HFFc6 (cell line): ENCODE data around the gene CELF5. TPM values are rescaled to one million over a fixed set of nuclear protein-coding genes. Genes with fewer than 3 reads are reported as not detected.

Experiments
- DNase-seq: peaks from one replicate; pipeline ENCODE4 v3.0.0-alpha.2; 2018
- H3K27ac Mint-ChIP-seq: 2 replicates; pipeline ENCODE4 v1.8.0; 2020; ENCODE audit warnings: mild to moderate bottlenecking, mixed read lengths
- H3K27me3 Mint-ChIP-seq: 2 replicates; pipeline ENCODE4 v1.8.0; 2021; ENCODE audit warnings: mild to moderate bottlenecking, moderate library complexity, mixed read lengths; ENCODE audit not compliant: insufficient read depth
- H3K36me3 Mint-ChIP-seq: 2 replicates; pipeline ENCODE4 v1.8.0; 2021; ENCODE audit warnings: low read depth, mixed read lengths
- H3K4me1 Mint-ChIP-seq: 2 replicates; pipeline ENCODE4 v1.8.0; 2020; ENCODE audit warnings: low read depth, mixed read lengths
- H3K4me3 Mint-ChIP-seq: 2 replicates; pipeline ENCODE4 v1.8.0; 2020; ENCODE audit warnings: mild to moderate bottlenecking, moderate library complexity, mixed read lengths
- H3K9me3 Mint-ChIP-seq: 2 replicates; pipeline ENCODE4 v1.8.0; 2020; ENCODE audit warnings: mild to moderate bottlenecking, mixed read lengths
- total RNA-seq, 6 experiments: library from RNA; stranded (reverse); fragmentation: NEBNext Ultra II Directional; extraction: Animal tissue kit (Norgen Biotek cat#: 25700); gene quantifications; 2 replicates in 1 of 6; 3 replicates in 5 of 6; pipeline ENCODE4 v1.2.3, GENCODE V29; 2021
- TF ChIP-seq, protein P1 (sequence below): fragments of 200-600 bp; sonication (generic); IDR thresholded peaks from 2 replicates; pipeline ENCODE4 v1.5.0; 2021; ENCODE audit warnings: antibody characterized with exemption, mild to moderate bottlenecking

CELF5 gene
- total RNA-seq, 6 experiments from 2014 or later = 0.20 to 0.46 (median 0.30) TPM; not detected in 3

- Mint-ChIP-seq H3K4me3 (no peak overlapping the region), H3K4me1 (peaks cover 5% of the 10 kb centered on the region), H3K9me3 (no peaks in the 10 kb centered on the region), H3K27ac (no peak overlapping the region), H3K27me3 (no peaks in the 10 kb centered on the region), H3K36me3 (0 out of 2 replicates have a peak, but pooled peaks cover 6% of the 10 kb centered on the region)
- TF ChIP-seq, protein P1, sequence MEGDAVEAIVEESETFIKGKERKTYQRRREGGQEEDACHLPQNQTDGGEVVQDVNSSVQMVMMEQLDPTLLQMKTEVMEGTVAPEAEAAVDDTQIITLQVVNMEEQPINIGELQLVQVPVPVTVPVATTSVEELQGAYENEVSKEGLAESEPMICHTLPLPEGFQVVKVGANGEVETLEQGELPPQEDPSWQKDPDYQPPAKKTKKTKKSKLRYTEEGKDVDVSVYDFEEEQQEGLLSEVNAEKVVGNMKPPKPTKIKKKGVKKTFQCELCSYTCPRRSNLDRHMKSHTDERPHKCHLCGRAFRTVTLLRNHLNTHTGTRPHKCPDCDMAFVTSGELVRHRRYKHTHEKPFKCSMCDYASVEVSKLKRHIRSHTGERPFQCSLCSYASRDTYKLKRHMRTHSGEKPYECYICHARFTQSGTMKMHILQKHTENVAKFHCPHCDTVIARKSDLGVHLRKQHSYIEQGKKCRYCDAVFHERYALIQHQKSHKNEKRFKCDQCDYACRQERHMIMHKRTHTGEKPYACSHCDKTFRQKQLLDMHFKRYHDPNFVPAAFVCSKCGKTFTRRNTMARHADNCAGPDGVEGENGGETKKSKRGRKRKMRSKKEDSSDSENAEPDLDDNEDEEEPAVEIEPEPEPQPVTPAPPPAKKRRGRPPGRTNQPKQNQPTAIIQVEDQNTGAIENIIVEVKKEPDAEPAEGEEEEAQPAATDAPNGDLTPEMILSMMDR = no peak
- DNase-seq = no peak
Observed at GRCh38 chr19:3192228-3192635, 32.2 kb upstream of the CELF5 start.

DNA sequence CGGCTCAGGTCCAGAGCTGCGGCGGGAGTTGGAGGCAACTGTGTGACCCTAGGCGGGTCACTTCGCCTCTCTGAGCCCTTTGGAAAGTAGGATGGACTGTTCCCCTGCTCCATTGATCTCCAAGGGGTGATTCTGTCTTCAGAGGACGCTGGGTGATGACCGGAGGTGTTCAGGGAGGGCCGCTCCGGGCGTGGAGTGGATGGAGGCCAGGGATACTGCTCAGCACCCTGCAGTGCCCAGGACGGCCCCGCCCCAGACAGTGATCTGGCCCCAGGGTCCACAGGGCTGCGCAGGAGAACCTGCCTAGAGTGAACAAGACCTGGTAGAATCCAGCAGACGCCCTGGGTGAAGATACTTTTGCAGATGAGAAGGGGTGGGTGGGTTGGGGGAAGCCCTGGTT lies 31.8 kb upstream of the CELF5 start:
- Mint-ChIP-seq H3K36me3 (0 out of 2 replicates have a peak, but pooled peaks cover 6% of the 10 kb centered on the region), H3K9me3 (no peaks in the 10 kb centered on the region), H3K4me3 (no peak overlapping the region), H3K27me3 (no peaks in the 10 kb centered on the region), H3K4me1 (peaks cover under 1% of the 10 kb centered on the region), H3K27ac (no peak overlapping the region)
- TF ChIP-seq, protein P1 = no peak
- no peak for DNase-seq

GRCh38 chr19:3193256-3194105 lies 31.0 kb upstream of the CELF5 start:
- no peaks in the 10 kb centered on the region for H3K27me3 Mint-ChIP-seq
- H3K27ac Mint-ChIP-seq = no peak overlapping the region
- no peaks in the 10 kb centered on the region; the same call in 1 of the 2 replicates for H3K4me1 Mint-ChIP-seq
- H3K9me3 Mint-ChIP-seq = no peaks in the 10 kb centered on the region
- no peak overlapping the region for H3K4me3 Mint-ChIP-seq
- H3K36me3 Mint-ChIP-seq = 0 out of 2 replicates have a peak, but pooled peaks cover 6% of the 10 kb centered on the region
- TF ChIP-seq, protein P1 = no peak
- DNase-seq = no peak

- DNase-seq = no peak
- 0 out of 2 replicates have a peak, but pooled peaks cover 6% of the 10 kb centered on the region for H3K36me3 Mint-ChIP-seq
- H3K4me1 Mint-ChIP-seq = no peaks in the 10 kb centered on the region
- TF ChIP-seq, protein P1 = no peak
- no peaks in the 10 kb centered on the region for H3K9me3 Mint-ChIP-seq
- no peak overlapping the region for H3K27ac Mint-ChIP-seq
- no peaks in the 10 kb centered on the region for H3K27me3 Mint-ChIP-seq
- no peak overlapping the region for H3K4me3 Mint-ChIP-seq
Observed at GRCh38 chr19:3194106-3195087, 30.1 kb upstream of the CELF5 start.

- TF ChIP-seq, protein P1 = no peak
Observed at GRCh38 chr19:3196064-3196932, 28.2 kb upstream of the CELF5 start.

More at GRCh38 chr19:3196064-3196932, 28.2 kb upstream of the CELF5 start:
- no peak for DNase-seq
- H3K27me3 Mint-ChIP-seq = no peaks in the 10 kb centered on the region; the same call in 1 of the 2 replicates
- no peak overlapping the region for H3K27ac Mint-ChIP-seq
- H3K36me3 Mint-ChIP-seq = 0 out of 2 replicates have a peak, but pooled peaks cover 6% of the 10 kb centered on the region
- H3K4me1 Mint-ChIP-seq = no peaks in the 10 kb centered on the region
- no peak overlapping the region for H3K4me3 Mint-ChIP-seq
- no peaks in the 10 kb centered on the region for H3K9me3 Mint-ChIP-seq
